H9 (cell line): ENCODE measurements around the gene NUDT15. TPM values are rescaled to one million over a fixed set of nuclear protein-coding genes. Genes with fewer than 3 reads are reported as not detected.

ENCODE experiments used
- DNase-seq: peaks from one replicate; pipeline ENCODE4 v3.0.0-alpha.2; 2017
- H2AFZ ChIP-seq: one replicate; pipeline ENCODE4 v1.6.1; 2013; ENCODE audit warnings: mild to moderate bottlenecking, low read length, control low read depth, moderate library complexity
- H2AK5ac ChIP-seq: 2 replicates; pipeline ENCODE4 v1.6.1; 2013; ENCODE audit warnings: low read length, control low read depth, mixed read lengths; ENCODE audit not compliant: insufficient read length
- H2BK120ac ChIP-seq: one replicate; pipeline ENCODE4 v1.6.1; 2013; ENCODE audit warnings: low read depth, mild to moderate bottlenecking, low read length, control low read depth, inconsistent platforms; ENCODE audit not compliant: poor library complexity, severe bottlenecking
- H2BK12ac ChIP-seq: 2 replicates; pipeline ENCODE4 v1.6.1; 2013; ENCODE audit warnings: low read length, control low read depth, mixed read lengths, low read depth; ENCODE audit not compliant: insufficient read length
- H2BK15ac ChIP-seq: 2 replicates; pipeline ENCODE4 v1.6.1; 2013; ENCODE audit warnings: low read depth, low read length, control low read depth
- H2BK20ac ChIP-seq: one replicate; pipeline ENCODE4 v1.6.1; 2013; ENCODE audit warnings: low read depth, mild to moderate bottlenecking, low read length, control low read depth, inconsistent platforms; ENCODE audit not compliant: poor library complexity, severe bottlenecking
- H2BK5ac ChIP-seq: 2 replicates; pipeline ENCODE4 v1.6.1; 2013; ENCODE audit warnings: low read length, control low read depth, mixed read lengths; ENCODE audit not compliant: insufficient read length
- H3K14ac ChIP-seq: 2 replicates; pipeline ENCODE4 v1.6.1; 2013; ENCODE audit warnings: low read length, control low read depth; ENCODE audit not compliant: insufficient read depth
- H3K18ac ChIP-seq: 2 replicates; pipeline ENCODE4 v1.6.1; 2013; ENCODE audit warnings: low read depth, mild to moderate bottlenecking, mixed read lengths, low read length, control low read depth; ENCODE audit not compliant: insufficient read length
- H3K23ac ChIP-seq: 2 replicates; pipeline ENCODE4 v1.6.1; 2013; ENCODE audit warnings: low read length, control low read depth, mixed read lengths, low read depth; ENCODE audit not compliant: insufficient read length
- H3K23me2 ChIP-seq: 2 replicates; pipeline ENCODE4 v1.6.1; 2013; ENCODE audit warnings: low read depth, mild to moderate bottlenecking, mixed read lengths, low read length, control low read depth; ENCODE audit not compliant: insufficient read length, poor library complexity, severe bottlenecking
- H3K27ac ChIP-seq: 2 replicates; pipeline ENCODE4 v1.5.1; 2013; ENCODE audit warnings: low read length, control low read depth, mixed read lengths, low read depth; ENCODE audit not compliant: insufficient read length
- H3K27me3 ChIP-seq: 2 replicates; pipeline ENCODE4 v1.6.1; 2013; ENCODE audit warnings: low read length, control low read depth, inconsistent platforms; ENCODE audit not compliant: insufficient read depth
- H3K4ac ChIP-seq: 2 replicates; pipeline ENCODE4 v1.6.1; 2013; ENCODE audit warnings: low read depth, mild to moderate bottlenecking, control low read depth, inconsistent platforms, low read length, moderate library complexity
- H3K4me1 ChIP-seq: 2 replicates; pipeline ENCODE4 v1.6.1; 2013; ENCODE audit warnings: low read length, control low read depth, inconsistent platforms; ENCODE audit not compliant: insufficient read depth
- H3K4me2 ChIP-seq: 2 replicates; pipeline ENCODE4 v1.6.1; 2013; ENCODE audit warnings: low read length, control low read depth, mixed read lengths; ENCODE audit not compliant: insufficient read length, insufficient read depth
- H3K56ac ChIP-seq: 2 replicates; pipeline ENCODE4 v1.6.1; 2013; ENCODE audit warnings: low read depth, mild to moderate bottlenecking, mixed read lengths, low read length, control low read depth; ENCODE audit not compliant: insufficient read length
- H3K79me1 ChIP-seq: 2 replicates; pipeline ENCODE4 v1.6.1; 2013; ENCODE audit warnings: low read depth, mild to moderate bottlenecking, moderate library complexity, low read length, control low read depth, inconsistent platforms; ENCODE audit not compliant: insufficient read depth, poor library complexity, severe bottlenecking
- H3K79me2 ChIP-seq: 2 replicates; pipeline ENCODE4 v1.6.1; 2013; ENCODE audit warnings: low read length, control low read depth, inconsistent platforms; ENCODE audit not compliant: insufficient read depth
- H3K9ac ChIP-seq: 2 replicates; pipeline ENCODE4 v1.6.1; 2013; ENCODE audit warnings: low read length, control low read depth, mixed read lengths; ENCODE audit not compliant: insufficient read length; ENCODE audit errors: extremely low read depth
- H3K9me3 ChIP-seq: one replicate; pipeline ENCODE4 v1.6.1; 2013; ENCODE audit warnings: low read depth, low read length, inconsistent platforms; ENCODE audit not compliant: control insufficient read depth
- H3T11ph ChIP-seq: one replicate; pipeline ENCODE4 v1.6.1; 2013; ENCODE audit warnings: mild to moderate bottlenecking, low read length, control low read depth, inconsistent platforms
- H4K20me1 ChIP-seq: one replicate; pipeline ENCODE4 v1.6.1; 2013; ENCODE audit not compliant: control insufficient read depth, insufficient read length, insufficient read depth
- H4K5ac ChIP-seq: 2 replicates; pipeline ENCODE4 v1.6.1; 2013; ENCODE audit warnings: low read depth, mild to moderate bottlenecking, mixed read lengths, low read length, control low read depth; ENCODE audit not compliant: insufficient read length
- H4K8ac ChIP-seq: replicated peaks from 2 replicates; pipeline ENCODE4 v1.6.1; 2013; ENCODE audit warnings: low read length, control low read depth, mixed read lengths, low read depth; ENCODE audit not compliant: insufficient read length
- H4K91ac ChIP-seq: 2 replicates; pipeline ENCODE4 v1.6.1; 2013; ENCODE audit warnings: low read depth, mild to moderate bottlenecking, moderate library complexity, mixed read lengths, low read length, control low read depth; ENCODE audit not compliant: insufficient read length
- H3K27ac Mint-ChIP-seq, 3 experiments: 2 replicates in 2 of 3; 3 replicates in 1 of 3; pipeline ENCODE4 v1.8.0; 2020 to 2021; ENCODE audit warnings: mixed read lengths in 3 of 3, mild to moderate bottlenecking in 1 of 3, moderate library complexity in 1 of 3
- H3K27me3 Mint-ChIP-seq: 2 replicates; pipeline ENCODE4 v1.8.0; 2021; ENCODE audit warnings: low read depth, mild to moderate bottlenecking, moderate library complexity, mixed read lengths
- H3K36me3 Mint-ChIP-seq, 3 experiments: 2 replicates in 2 of 3; 3 replicates in 1 of 3; pipeline ENCODE4 v1.8.0; 2020 to 2021; ENCODE audit warnings: low read depth in 3 of 3, mixed read lengths in 3 of 3; ENCODE audit not compliant: insufficient read depth in 1 of 3
- H3K4me1 Mint-ChIP-seq, 2 experiments: 2 replicates each; pipeline ENCODE4 v1.8.0; 2020; ENCODE audit warnings: mixed read lengths in 2 of 2
- H3K4me3 Mint-ChIP-seq, 2 experiments: 2 replicates in 1 of 2; 3 replicates in 1 of 2; pipeline ENCODE4 v1.8.0; 2020 to 2021; ENCODE audit warnings: mild to moderate bottlenecking in 2 of 2, mixed read lengths in 2 of 2, moderate library complexity in 1 of 2
- H3K9me3 Mint-ChIP-seq, 2 experiments: 2 replicates in 1 of 2; 3 replicates in 1 of 2; pipeline ENCODE4 v1.8.0; 2020; ENCODE audit warnings: mild to moderate bottlenecking in 2 of 2, mixed read lengths in 2 of 2, moderate library complexity in 1 of 2
- WGBS: extraction: QIAGEN DNeasy Blood & Tissue Kit; methylation state at CpG from one replicate; pipeline ENCODE4 v1.1.7; 2013; ENCODE audit warnings: missing lambda C conversion rate, low lambda C conversion rate, mixed read lengths; ENCODE audit not compliant: insufficient read length; ENCODE audit errors: extremely low coverage; 5-methylcytosine and 5-hydroxymethylcytosine counted together
- long read RNA-seq: library from polyadenylated mRNA; unstranded; transcript quantifications from one replicate; pipeline ENCODE4 v2.0.0, GENCODE V29; 2020
- total RNA-seq: library from RNA; stranded (reverse); gene quantifications from 2 replicates; pipeline ENCODE4 v1.2.1, GENCODE V29; 2021
- TF ChIP-seq, protein P1 (sequence below): fragments of 200-600 bp; sonication (generic); conservative IDR thresholded peaks from 3 replicates; pipeline ENCODE4 v1.8.0; 2021; ENCODE audit warnings: antibody characterized with exemption, mild to moderate bottlenecking

Gene NUDT15
- 50.5 and 53.5 TPM in 2 replicates for total RNA-seq
- long read RNA-seq, transcript NUDT15-201 (3 exons, 2,098 nt) = major isoform, 359 of 367 reads
- long read RNA-seq, partial matches to known transcripts = 4 of 367 reads
- long read RNA-seq, other reads (novel, unspliced or antisense) = 4 of 367 reads

DNA sequence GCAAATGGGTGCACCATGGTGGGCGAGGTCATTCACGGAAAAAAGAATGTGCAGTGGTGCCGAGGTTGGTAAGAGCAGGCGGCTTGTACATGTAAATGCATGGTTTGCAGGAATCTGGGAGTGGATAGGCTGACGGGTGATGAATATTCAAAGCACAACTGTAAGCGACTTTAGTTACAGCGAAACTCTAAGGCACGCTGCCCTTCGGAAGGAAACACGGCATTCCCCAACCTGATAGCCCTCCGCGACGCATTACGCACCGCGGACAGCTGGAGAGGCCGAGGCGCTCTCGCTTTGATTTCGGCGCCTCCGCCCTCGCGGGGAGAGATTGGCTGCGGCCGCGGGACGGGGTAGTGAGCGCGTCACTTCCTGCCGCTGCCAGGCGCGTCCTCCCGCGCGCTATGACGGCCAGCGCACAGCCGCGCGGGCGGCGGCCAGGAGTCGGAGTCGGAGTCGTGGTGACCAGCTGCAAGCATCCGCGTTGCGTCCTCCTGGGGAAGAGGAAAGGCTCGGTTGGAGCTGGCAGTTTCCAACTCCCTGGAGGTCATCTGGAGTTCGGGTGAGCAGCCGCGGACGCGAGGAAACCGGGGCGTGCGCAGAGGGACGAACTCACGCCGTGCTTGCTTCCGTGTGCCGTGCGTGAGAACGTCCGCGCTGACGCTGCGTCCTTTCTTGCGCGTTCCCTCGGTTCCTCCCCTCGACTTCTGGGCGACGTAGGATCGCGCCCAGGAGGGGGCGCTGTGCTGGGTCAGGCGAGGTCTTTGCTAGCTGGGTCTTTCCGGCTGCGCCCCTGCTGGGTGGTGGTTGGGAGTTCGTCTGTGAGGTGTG, at the start of gene NUDT15:
Gene NUDT15, plus strand, starts transcription at position 381 of the 828 bp plus-strand sequence. Its CDS starts 21 bp downstream, at position 402.
- Histone ChIP-seq H3K9ac (peak within 1 kb of the TSS; percentile 50), H3K56ac (no peak within 1 kb of the TSS), H3K23me2 (peaks cover 4% of the 10 kb centered on the region), H2BK5ac (peak within 1 kb of the TSS; percentile 21), H3K14ac (peak within 1 kb of the TSS; percentile 88), H3K27ac (peak within 1 kb of the TSS; percentile 99), H2BK12ac (no peak within 1 kb of the TSS), H4K91ac (no peak within 1 kb of the TSS), H2BK20ac (no peak within 1 kb of the TSS), H4K8ac (no peak within 1 kb of the TSS), H4K5ac (peak within 1 kb of the TSS; percentile 61), H3K23ac (no peak within 1 kb of the TSS), H2BK15ac (no peak within 1 kb of the TSS), H3K4me1 (0 out of 2 replicates have a peak, but pooled peaks cover 3% of the 10 kb centered on the region), H2AK5ac (no peak within 1 kb of the TSS), H3K27me3 (no peaks in the 10 kb centered on the region), H3K4me2 (peak within 1 kb of the TSS; percentile 98), H3K18ac (peak within 1 kb of the TSS; percentile 87), H2AFZ (no peak within 1 kb of the TSS), H3K79me1 (no peaks in the 10 kb centered on the region), H3K4ac (no peak within 1 kb of the TSS), H3K79me2 (0 out of 2 replicates have a peak, but pooled peaks cover 2% of the 10 kb centered on the region), H4K20me1 (no peaks in the 10 kb centered on the region), H3K9me3 (peaks cover 3% of the 10 kb centered on the region), H3T11ph (no peak within 1 kb of the TSS), H2BK120ac (no peak within 1 kb of the TSS)
- H3K36me3 Mint-ChIP-seq = peaks cover 23 to 40% (median 36%) of the 10 kb centered on the region in 3 experiments
- H3K4me3 Mint-ChIP-seq = peak within 1 kb of the TSS; percentile 84 to 89
- WGBS = no CpG with 5 or more reads among the region's 82 CpGs
- peaks cover 17 to 18% of the 10 kb centered on the region in 2 experiments for H3K4me1 Mint-ChIP-seq
- peak within 1 kb of the TSS; percentile 98 to 99 (median 99) for H3K27ac Mint-ChIP-seq
- peak; percentile 96 for DNase-seq
- no peaks in the 10 kb centered on the region for H3K27me3 Mint-ChIP-seq
- TF ChIP-seq, protein P1, sequence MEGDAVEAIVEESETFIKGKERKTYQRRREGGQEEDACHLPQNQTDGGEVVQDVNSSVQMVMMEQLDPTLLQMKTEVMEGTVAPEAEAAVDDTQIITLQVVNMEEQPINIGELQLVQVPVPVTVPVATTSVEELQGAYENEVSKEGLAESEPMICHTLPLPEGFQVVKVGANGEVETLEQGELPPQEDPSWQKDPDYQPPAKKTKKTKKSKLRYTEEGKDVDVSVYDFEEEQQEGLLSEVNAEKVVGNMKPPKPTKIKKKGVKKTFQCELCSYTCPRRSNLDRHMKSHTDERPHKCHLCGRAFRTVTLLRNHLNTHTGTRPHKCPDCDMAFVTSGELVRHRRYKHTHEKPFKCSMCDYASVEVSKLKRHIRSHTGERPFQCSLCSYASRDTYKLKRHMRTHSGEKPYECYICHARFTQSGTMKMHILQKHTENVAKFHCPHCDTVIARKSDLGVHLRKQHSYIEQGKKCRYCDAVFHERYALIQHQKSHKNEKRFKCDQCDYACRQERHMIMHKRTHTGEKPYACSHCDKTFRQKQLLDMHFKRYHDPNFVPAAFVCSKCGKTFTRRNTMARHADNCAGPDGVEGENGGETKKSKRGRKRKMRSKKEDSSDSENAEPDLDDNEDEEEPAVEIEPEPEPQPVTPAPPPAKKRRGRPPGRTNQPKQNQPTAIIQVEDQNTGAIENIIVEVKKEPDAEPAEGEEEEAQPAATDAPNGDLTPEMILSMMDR = peak; percentile 98
- peaks cover 13 to 20% of the 10 kb centered on the region in 2 experiments; a peak in 4 of 5 replicates for H3K9me3 Mint-ChIP-seq
